Activated CD8-positive, alpha-beta memory T cell treated with anti-CD3 and anti-CD28 coated beads for 36 hours (primary cell): ENCODE measurements around the gene FKBP9. TPM values are rescaled to one million over a fixed set of nuclear protein-coding genes. Genes with fewer than 3 reads are reported as not detected.
"Not testable (repeated sequence)": the region's sequence is repeated elsewhere in the genome, so short reads cannot be mapped to it uniquely, and the experiment has no call there.

Source experiments
- CTCF ChIA-PET: fragments of 350-600 bp; sonication (Branson Sonifier 250); formaldehyde crosslinking; loops from one replicate; lab custom pipeline; 2021; ENCODE audit warnings: antibody characterized with exemption; lab: Charles Lee
- POLR2A ChIA-PET: fragments of 350-600 bp; sonication (Branson Sonifier 250); formaldehyde crosslinking; loops from one replicate; lab custom pipeline; 2021; ENCODE audit warnings: antibody characterized with exemption; lab: Charles Lee
- total RNA-seq, 2 experiments: library from RNA; stranded (reverse); gene quantifications; one replicate each; pipeline ENCODE4 v1.2.3, GENCODE V29; 2021

Gene FKBP9
- total RNA-seq, 2 experiments from 2014 or later: 0.34 TPM; not detected in 1

- ChIA-PET POLR2A (interaction anchor here (0.6 to 1.1 kb wide), 2 partner anchors 51 to 54 kb away, joined by 3 to 5 read pairs; no protein-coding TSS in a partner anchor), CTCF (interaction anchor here (0.8 to 1.4 kb wide), 8 partner anchors 14 to 112 kb away, joined by 3 to 22 read pairs (median 3); partner anchors contain the start of gene FKBP9)
Measured at GRCh38 chr7:32943252-32944030, 13.8 kb upstream of the FKBP9 start.

DNA sequence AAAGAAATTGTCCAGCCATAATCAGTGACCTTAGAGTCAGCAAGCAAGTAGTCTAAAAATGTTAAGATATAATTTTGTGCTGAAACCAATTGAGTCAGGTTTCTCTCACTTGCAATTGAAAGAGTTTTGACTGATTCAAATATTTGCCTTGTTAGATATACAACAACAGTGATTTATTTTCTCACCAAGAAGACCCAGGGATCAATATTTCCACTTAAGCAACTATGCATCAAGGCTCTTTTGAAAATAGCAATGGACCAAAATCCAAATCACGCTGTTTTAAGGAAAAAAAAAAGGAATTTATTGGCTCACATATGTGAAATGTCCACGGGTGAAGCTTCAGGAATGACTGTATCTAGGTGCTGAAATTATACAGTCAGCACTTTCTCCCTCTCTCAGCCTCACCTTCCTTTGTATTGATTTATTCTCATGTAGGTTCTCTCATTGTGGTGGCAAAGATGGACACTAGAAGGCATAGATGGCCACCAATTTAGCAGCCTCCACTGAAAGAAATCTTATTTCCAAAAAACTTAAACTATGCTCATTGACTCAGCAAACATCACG, 9.7 kb upstream of the FKBP9 start:
- ChIA-PET CTCF (interaction anchor here (1.1 kb wide), 1 partner anchor 16 kb away, joined by 3 read pairs; no protein-coding TSS in a partner anchor), POLR2A (no interaction called here)

DNA sequence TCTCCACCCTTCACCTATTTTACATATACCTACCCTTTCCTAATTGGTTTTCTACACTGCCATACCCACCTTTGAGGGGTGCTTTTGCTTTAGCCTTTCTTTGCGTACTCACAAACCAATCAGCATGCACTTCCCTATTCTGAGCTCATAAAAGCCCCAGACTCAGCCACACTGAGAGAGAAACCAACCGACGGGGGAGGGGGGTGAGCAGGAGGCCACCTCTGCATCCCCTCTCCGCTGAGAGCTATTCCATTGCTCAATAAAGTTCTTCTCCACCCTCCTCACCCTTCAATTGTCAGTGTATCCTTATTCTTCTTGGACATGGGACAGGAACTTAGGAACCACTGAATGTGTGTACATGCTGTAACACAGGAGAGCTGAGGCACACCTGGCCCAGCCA, 9.0 kb upstream of the FKBP9 start:
- POLR2A ChIA-PET: no interaction called here
- CTCF ChIA-PET: interaction anchor here (1.1 kb wide), 1 partner anchor 16 kb away, joined by 3 read pairs; no protein-coding TSS in a partner anchor

DNA sequence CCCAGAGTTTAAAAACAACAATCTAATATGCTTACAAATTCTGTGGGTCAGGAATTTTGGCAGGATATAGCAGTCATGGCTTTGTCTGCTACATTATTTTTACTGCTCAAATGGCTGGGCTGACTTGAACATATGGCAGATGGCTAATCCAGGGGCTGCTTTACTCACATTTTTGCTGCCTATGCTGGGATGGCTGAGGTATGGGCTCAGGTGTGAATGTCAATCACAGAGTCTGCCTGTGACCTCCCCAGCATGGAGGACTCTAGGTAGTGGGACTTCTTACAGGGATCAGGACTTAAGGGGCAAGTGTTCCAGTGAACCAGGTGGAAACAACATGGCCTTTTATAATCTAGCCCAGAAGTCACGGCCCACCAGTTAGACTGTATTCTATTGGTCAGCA, 4.4 kb upstream of the FKBP9 start:
- ChIA-PET POLR2A (no interaction called here), CTCF (no interaction called here)

GRCh38 chr7:32958046-32959025, 1.1 kb downstream of the FKBP9 start:
- CTCF ChIA-PET: interaction anchor here (1.0 kb wide), 1 partner anchor 15 kb away, joined by 4 read pairs; no protein-coding TSS in a partner anchor
- POLR2A ChIA-PET: no interaction called here

DNA sequence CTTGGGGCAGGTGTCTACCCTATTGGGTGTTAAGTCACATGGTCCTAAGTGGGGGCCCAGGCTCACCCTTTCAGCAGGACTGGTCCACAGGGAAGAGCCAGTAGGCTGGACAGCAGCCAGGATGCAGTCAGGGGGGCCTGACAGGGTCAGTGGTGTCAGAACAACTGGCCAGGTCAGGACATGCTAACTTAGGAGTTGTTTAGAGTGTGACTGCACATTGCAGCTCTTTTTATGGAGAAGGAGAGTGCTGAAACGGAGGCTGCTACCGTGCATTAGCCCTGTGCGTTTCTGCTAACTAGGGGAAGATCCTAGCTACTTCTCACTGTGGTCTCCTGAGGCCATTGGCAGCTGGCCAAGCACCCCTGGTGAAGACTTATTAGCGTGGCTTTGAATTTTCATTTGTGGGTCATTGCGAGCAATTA, 6.7 kb downstream of the FKBP9 start:
- CTCF ChIA-PET: interaction anchor here (1.6 kb wide), 1 partner anchor 145 kb away, joined by 4 read pairs; the partner anchor contains the start of gene RP9
- POLR2A ChIA-PET: not testable (repeated sequence)

- CTCF ChIA-PET: interaction anchor here (1.6 kb wide), 1 partner anchor 145 kb away, joined by 4 read pairs; the partner anchor contains the start of gene RP9
- POLR2A ChIA-PET: not testable (repeated sequence)
Measured at GRCh38 chr7:32964461-32965159, 7.4 kb downstream of the FKBP9 start.

GRCh38 chr7:32966489-32967267, 9.4 kb downstream of the FKBP9 start:
- CTCF ChIA-PET, POLR2A ChIA-PET: not testable (repeated sequence)

- POLR2A ChIA-PET, CTCF ChIA-PET: not testable (repeated sequence)
Measured at GRCh38 chr7:32967268-32967582, 10.0 kb downstream of the FKBP9 start.

- CTCF ChIA-PET, POLR2A ChIA-PET: not testable (repeated sequence)
Measured at GRCh38 chr7:32971967-32972366, 14.7 kb downstream of the FKBP9 start.

DNA sequence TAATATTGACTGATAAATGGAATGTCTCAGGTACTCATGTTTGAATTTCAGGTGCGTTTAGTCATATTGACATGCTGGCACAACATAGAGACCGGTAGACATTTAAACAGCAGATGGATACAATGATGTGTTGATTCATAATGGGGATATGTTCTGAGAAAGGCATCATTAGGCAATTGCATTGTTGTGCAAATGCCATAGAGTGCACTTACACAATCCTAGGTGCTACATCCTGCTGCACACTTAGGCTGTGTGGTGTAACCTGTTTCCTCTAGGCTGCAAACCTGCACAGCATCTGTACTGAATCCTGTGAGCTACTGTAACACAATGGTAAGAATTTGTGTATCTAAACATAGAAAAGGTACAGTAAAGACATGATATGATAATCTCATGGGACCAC, 19.9 kb downstream of the FKBP9 start:
- POLR2A ChIA-PET, CTCF ChIA-PET: not testable (repeated sequence)

DNA sequence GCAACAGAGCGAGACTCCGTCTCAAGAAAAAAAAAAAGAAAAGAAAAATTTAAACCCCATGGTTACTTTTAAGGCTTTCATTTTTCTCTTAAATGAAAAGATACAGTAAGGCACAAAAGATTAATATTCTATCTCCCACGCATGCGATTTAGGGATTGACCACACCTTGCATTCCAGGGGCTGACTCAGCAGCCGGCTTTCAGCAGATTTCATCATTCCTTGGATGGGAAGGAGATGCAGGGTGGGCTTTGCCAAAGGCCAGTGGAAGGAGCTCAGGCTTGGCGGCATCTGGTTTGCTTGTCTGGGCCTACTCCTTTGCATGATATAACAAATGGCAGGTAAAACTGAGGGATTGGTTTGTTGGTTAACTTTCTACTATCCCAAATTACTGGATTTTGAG, 22.0 kb downstream of the FKBP9 start:
- POLR2A ChIA-PET, CTCF ChIA-PET: not testable (repeated sequence)

- POLR2A ChIA-PET, CTCF ChIA-PET: not testable (repeated sequence)
Measured at GRCh38 chr7:32979902-32980301, 22.7 kb downstream of the FKBP9 start.

DNA sequence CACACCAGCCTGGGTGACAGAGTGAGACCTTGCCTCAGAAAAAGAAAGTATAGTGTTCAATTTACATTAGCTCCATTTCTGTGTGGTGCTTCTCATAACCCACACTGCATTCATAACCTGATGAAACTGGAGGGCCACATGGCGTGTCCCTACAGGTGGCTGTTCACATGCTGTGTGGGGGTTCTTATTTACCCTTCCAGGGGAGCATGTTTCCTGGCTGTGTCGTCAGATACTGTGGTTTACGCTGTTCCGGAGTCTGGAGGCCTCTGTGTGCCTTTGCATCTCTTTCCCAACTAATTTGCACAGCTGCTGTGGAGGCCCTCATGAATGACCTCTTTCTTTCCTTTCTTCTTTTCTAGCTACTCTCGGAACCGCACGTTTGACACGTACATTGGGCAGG, 30.9 kb downstream of the FKBP9 start:
- POLR2A ChIA-PET, CTCF ChIA-PET: not testable (repeated sequence)

DNA sequence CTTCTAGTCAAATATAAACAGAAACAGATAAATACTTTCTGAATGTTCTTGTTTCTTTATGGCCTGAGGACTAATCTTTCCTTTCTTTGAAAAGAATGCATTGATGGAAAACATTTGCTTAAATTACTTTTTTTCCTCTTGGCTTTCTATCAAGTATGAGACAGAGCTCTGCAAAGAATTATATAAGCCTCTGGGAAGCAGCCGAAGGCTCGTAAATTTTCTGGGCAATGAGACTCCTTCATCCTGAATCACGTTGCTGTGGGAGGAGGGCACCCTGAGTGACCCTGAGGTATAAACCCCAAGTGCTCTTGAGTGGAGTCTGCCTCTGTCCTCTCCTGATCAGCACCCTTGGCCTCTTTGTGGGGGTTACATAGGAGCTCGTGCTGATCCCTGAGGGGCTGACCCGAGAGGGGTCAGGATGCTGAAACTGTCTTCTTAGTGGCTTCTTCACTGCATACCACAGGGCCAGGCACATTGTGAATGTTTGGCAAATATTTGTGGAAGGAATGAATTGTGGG, 33.9 kb downstream of the FKBP9 start:
- CTCF ChIA-PET, POLR2A ChIA-PET: not testable (repeated sequence)

DNA sequence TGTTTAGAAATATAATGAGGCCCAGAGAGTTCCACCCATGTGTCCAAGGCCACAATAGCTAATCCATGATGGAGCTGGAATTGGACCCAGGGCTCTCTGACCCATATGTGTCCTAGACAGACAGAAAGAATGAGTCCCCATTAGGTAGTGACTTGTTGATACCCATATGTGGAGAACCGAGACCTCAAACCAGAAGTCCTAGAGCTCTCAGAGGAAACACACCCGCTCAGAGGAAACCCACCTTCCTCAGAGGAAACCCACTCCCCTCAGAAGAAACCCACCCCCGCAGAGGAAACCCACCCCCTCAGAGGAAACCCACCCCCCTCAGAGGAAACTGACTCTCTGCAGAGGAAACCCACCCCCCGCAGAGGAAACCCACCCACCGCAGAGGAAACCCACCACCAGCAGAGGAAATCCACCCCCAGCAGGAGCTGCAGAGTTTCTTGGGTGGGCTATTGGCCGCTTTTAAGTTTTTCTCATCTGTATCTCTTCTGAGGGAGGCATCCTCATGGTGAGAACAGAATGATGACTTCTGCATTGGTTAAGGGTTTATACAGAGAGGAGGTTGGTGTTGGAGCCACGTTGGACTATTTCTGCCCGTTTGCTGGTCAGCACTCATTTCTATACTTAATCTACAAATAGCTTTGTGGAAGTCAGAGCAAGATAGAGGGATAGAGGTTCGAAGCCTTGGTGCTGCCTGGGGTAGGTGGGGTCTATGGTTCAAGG, 34.9 kb downstream of the FKBP9 start:
- CTCF ChIA-PET, POLR2A ChIA-PET: not testable (repeated sequence)

DNA sequence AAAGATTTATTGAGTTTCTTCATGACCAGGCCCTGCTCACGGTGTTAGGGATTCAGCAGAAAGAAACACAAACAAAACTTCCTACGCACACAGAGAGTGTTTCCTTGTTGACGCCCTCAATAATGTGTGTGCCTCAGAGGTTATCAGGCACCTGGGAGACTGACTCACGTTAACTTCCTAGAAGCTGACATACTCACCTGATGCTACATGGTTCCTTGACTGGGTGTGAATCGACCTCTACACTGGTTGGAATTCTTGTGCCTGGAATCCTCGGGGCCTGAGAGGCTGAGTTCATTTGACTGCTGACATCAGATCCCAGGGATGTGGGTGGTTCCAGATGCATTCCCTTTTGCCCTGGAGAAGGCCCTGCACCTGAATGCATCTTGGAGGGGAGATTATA, 35.5 kb downstream of the FKBP9 start:
- CTCF ChIA-PET, POLR2A ChIA-PET: not testable (repeated sequence)
